HPDE6-E6E7 (cell line): ENCODE results near the gene TNS1.
A peak's percentile ranks its signal among the peaks of the same experiment; 100 is the strongest.
"Not testable (repeated sequence)": the region's sequence is repeated elsewhere in the genome, so short reads cannot be mapped to it uniquely, and the experiment has no call there.

ENCODE experiments used
- DNase-seq: peaks from one replicate; pipeline ENCODE4 v3.0.0; 2011; ENCODE audit warnings: missing footprints; ENCODE audit errors: extremely low spot score

Gene TNS1

GRCh38 chr2:217798743-217799562 is 203.8 kb downstream of the TNS1 start:
- DNase-seq: no peak

- DNase-seq: no peak
Observed at GRCh38 chr2:217798191-217798590, 204.6 kb downstream of the TNS1 start.

DNA sequence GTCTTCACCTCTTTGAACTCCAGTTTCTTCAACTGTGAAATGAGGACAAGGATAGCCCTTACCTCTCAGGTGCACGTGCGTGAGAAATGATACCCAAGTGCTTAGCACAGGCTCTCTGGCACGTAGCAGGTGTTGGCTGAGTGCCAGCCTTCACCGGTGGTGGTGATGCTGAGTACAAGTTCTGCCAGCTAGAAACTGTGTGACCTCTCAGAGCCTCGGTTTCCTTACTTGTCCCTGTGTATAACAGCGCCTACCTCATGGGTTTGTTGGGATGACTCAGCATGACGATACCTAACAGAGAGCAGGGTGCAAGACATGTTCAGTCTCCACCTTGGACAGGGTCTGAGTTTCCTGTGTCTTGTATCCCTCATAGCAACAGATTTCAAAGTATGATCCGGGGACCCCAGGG is 205.1 kb downstream of the TNS1 start:
- no peak for DNase-seq

DNA sequence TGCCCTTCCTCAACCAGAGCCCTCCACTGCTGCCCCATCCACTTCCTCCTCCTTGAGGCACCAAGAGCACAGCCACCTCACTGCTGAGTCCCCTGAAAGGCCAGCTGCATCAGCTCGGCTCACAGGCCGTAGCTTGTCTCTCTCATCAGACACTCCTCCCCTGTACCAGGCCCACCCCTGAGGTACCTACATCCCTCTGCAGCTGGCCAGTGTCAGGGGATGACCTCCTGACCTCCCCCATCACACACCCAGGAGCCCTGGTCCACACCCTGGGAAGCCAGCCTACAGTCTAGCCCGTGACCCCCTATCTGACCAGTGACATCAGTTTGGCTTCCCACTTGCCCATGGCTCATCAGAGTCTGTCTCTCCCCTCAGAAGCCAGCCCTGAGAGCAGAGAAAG is 205.6 kb downstream of the TNS1 start:
- DNase-seq: no peak

- DNase-seq: no peak
Observed at GRCh38 chr2:217795706-217796465, 206.9 kb downstream of the TNS1 start.

GRCh38 chr2:217795067-217795466 is 207.7 kb downstream of the TNS1 start:
- DNase-seq: no peak

- no peak for DNase-seq
Observed at GRCh38 chr2:217794133-217794986, 208.4 kb downstream of the TNS1 start.

DNA sequence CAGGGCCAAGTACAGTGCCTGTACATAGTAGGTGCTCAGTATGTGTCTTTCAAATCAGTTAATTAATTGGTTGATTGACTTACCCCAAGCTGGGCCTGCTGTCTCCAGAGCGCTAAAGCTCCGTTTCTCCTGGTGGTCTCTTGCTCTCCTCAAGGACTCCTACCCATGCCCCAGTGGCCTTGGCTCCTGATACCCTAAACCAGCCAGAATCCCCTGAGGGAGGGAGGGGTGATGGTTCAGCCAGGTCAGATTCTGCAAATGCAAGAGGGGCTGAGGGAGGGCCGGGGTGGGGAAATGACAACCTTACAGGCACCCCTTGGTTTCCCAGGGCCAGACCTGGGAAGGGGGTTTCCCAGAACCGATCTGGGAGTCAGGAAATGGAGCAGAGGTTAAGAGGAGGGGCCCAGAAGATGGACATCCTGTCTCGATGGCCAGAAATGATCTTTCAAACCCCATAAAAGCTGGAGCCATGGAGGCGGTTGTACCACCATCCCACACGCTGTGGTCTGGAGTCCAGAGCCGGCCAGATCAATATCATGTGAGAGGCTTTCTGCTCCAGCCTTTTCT is 209.1 kb downstream of the TNS1 start:
- no peak for DNase-seq

- no peak for DNase-seq
Observed at GRCh38 chr2:217792626-217793527, 209.9 kb downstream of the TNS1 start.

- no peak for DNase-seq
Observed at GRCh38 chr2:217791551-217791950, 211.2 kb downstream of the TNS1 start.

GRCh38 chr2:217790681-217791392 is 212.0 kb downstream of the TNS1 start:
- DNase-seq: no peak

DNA sequence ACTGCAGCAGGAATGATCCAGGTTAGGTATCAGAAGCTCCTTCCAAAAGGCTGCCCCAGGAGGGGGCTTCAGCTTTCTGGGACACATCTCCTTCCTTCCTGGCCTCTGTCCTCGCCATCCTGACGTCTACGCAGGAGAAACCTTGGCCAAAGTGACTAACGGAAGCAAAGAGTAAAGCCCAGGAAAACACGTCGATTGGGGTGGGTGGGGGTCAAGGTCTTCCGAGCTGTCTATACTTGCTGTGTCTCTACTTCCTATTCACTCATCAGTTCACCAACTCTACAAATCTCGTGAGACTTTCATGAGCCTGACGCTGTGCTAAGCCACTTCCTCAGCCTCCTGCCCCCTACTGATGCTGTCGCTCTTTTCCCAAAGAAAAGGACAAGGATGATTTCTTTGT is 212.6 kb downstream of the TNS1 start:
- DNase-seq: no peak

GRCh38 chr2:217789736-217790181 is 213.0 kb downstream of the TNS1 start:
- no peak for DNase-seq

- DNase-seq: no peak
Observed at GRCh38 chr2:217789003-217789735, 213.6 kb downstream of the TNS1 start.

- DNase-seq: no peak
Observed at GRCh38 chr2:217788669-217789002, 214.2 kb downstream of the TNS1 start.

GRCh38 chr2:217787160-217787877 is 215.5 kb downstream of the TNS1 start:
- DNase-seq: no peak

DNA sequence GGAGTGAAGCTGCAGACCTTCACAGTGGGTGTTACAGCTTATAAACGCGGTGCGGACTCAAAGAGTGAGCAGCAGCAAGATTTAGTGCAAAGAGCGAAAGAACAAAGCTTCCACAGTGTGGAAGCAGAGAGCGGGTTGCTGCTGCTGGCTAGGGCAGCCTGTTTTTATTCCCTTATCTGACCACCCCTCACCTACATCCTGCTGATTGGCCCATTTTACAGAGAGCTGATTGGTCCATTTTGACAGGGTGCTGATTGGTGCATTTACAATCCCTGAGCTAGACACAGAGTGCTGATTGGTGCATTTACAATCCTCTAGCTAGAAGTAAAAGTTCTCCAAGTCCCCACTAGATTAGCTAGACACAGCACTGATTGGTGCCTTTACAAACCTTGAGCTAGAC is 216.2 kb downstream of the TNS1 start:
- not testable (repeated sequence) for DNase-seq

GRCh38 chr2:217785544-217786045 is 217.2 kb downstream of the TNS1 start:
- peak; percentile 80 for DNase-seq
